K562 (cell line): ENCODE data around the gene SLC6A6. TPM values are rescaled to one million over a fixed set of nuclear protein-coding genes. Genes with fewer than 3 reads are reported as not detected.

Experiments used
- ATAC-seq: fragments of 200-7000 bp; cut with Tn5 transposase; 3 replicates; pipeline ENCODE4 v1.9.1; 2020; ENCODE audit warnings: moderate library complexity
- BruUV-seq: library from RNA; stranded (reverse); fragments of 400-500 nt; replicated peaks from 2 replicates; lab custom pipeline; 2021; lab: Mats Ljungman, UMichigan
- CTCF ChIA-PET: fragments of 300-600 bp; formaldehyde crosslinking; extraction: SDS; loops from one replicate; lab custom pipeline; 2021; ENCODE audit warnings: low intra/inter-chr PET ratio; lab: Yijun Ruan, JAX
- POLR2A ChIA-PET: fragments of 300-600, 350-650 bp; sonication (Branson Sonifier 250); formaldehyde crosslinking; extraction: SDS; loops from one replicate; lab custom pipeline; 2021; ENCODE audit warnings: antibody characterized with exemption, inconsistent platforms; lab: Yijun Ruan, JAX
- DNase-seq, 4 experiments: peaks; one replicate each; pipeline versions ENCODE4 v3.0.0 to v3.0.0-alpha.2; 2011 to 2018; ENCODE audit warnings: low spot score in 3 of 4, mixed read lengths in 3 of 4; ENCODE audit errors: extremely low read depth in 1 of 4
- FAIRE-seq: peaks from 2 replicates; lab custom pipeline; 2011; peaks lifted over from hg19 to GRCh38; lab: Jason Lieb, UNC
- H2AFZ ChIP-seq: 2 replicates; pipeline ENCODE4 v1.6.0; 2011; ENCODE audit warnings: low read depth, low read length, control low read depth, inconsistent platforms
- H3K27ac ChIP-seq: fragments of 200-600 bp; 3 replicates; pipeline ENCODE4 v1.8.0; 2011; ENCODE audit warnings: low read depth, mild to moderate bottlenecking, control low read depth, inconsistent platforms, low read length, moderate library complexity, mixed read lengths; ENCODE audit errors: extremely low read depth
- H3K27me3 ChIP-seq, 2 experiments: fragments of 300-600 bp in 1 of 2; 2 replicates in 1 of 2; 3 replicates in 1 of 2; pipeline versions ENCODE4 v1.6.0 to v1.8.0; 2011; ENCODE audit warnings: inconsistent platforms in 2 of 2, low read length in 2 of 2, mild to moderate bottlenecking in 1 of 2, mixed read lengths in 1 of 2, moderate library complexity in 1 of 2; ENCODE audit not compliant: control insufficient read depth in 2 of 2, insufficient read depth in 2 of 2
- H3K36me3 ChIP-seq: fragments of 300-600 bp; 3 replicates; pipeline ENCODE4 v1.8.0; 2011; ENCODE audit warnings: mild to moderate bottlenecking, low read length, inconsistent platforms; ENCODE audit not compliant: control insufficient read depth, insufficient read depth
- H3K4me1 ChIP-seq, 2 experiments: fragments of 200-600 bp in 1 of 2; replicated peaks in 1 of 2; 2 replicates in 1 of 2; 3 replicates in 1 of 2; pipeline versions ENCODE4 v1.5.1 to v1.8.0; 2011; ENCODE audit warnings: inconsistent platforms in 2 of 2, low read length in 2 of 2, mild to moderate bottlenecking in 1 of 2, mixed read lengths in 1 of 2, moderate library complexity in 1 of 2; ENCODE audit not compliant: control insufficient read depth in 2 of 2, insufficient read depth in 2 of 2
- H3K4me2 ChIP-seq: 2 replicates; pipeline ENCODE4 v1.6.1; 2011; ENCODE audit warnings: low read length, control low read depth, inconsistent platforms, mixed read lengths; ENCODE audit not compliant: insufficient read depth
- H3K4me3 ChIP-seq: fragments of 200-600 bp; sonication (generic), shearing (Covaris generic); 2 replicates; pipeline ENCODE4 v1.5.1; 2016; ENCODE audit warnings: control low read depth, inconsistent platforms
- H3K79me2 ChIP-seq: fragments of 200-600 bp; 3 replicates; pipeline ENCODE4 v1.8.0; 2011; ENCODE audit warnings: low read length, inconsistent platforms; ENCODE audit not compliant: control insufficient read depth, insufficient read depth
- H3K9ac ChIP-seq, 2 experiments: 2 replicates each; pipeline versions ENCODE4 v1.6.0 to v1.6.1; 2011; ENCODE audit warnings: low read depth in 2 of 2, low read length in 2 of 2, control low read depth in 1 of 2, inconsistent platforms in 1 of 2, mild to moderate bottlenecking in 1 of 2, mixed read lengths in 1 of 2; ENCODE audit not compliant: insufficient read depth in 1 of 2
- H3K9me1 ChIP-seq: one replicate; pipeline ENCODE4 v1.6.0; 2011; ENCODE audit warnings: inconsistent platforms, mild to moderate bottlenecking, low read length, moderate library complexity; ENCODE audit not compliant: control insufficient read depth, insufficient read depth
- H3K9me3 ChIP-seq: replicated peaks from 2 replicates; pipeline ENCODE4 v1.5.1; 2011; ENCODE audit warnings: low read depth, low read length, inconsistent platforms; ENCODE audit not compliant: control insufficient read depth, insufficient read depth
- H4K20me1 ChIP-seq: replicated peaks from 2 replicates; pipeline ENCODE4 v1.6.1; 2011; ENCODE audit warnings: low read length, inconsistent platforms, mixed read lengths; ENCODE audit not compliant: control insufficient read depth, insufficient read depth
- AFF1 ChIP-seq, 2 experiments: fragments of 450-650 bp; IDR thresholded peaks; 2 replicates each; pipeline ENCODE4 v1.6.1; 2018; ENCODE audit warnings: mild to moderate bottlenecking in 2 of 2, low read depth in 1 of 2; ENCODE audit not compliant: partially characterized antibody in 2 of 2
- ERF ChIP-seq: fragments of 450-650 bp; formaldehyde crosslinking; IDR thresholded peaks from 2 replicates; pipeline ENCODE4 v1.4.0; 2020; ENCODE audit warnings: mild to moderate bottlenecking, mixed read lengths
- ZBTB43 ChIP-seq: sonication (generic); formaldehyde crosslinking; IDR thresholded peaks from 2 replicates; pipeline ENCODE4 v1.8.0; 2023; ENCODE audit warnings: mild to moderate bottlenecking, missing genetic modification reagents
- ZNF239 ChIP-seq: fragments of 250-450 bp; sonication (Bioruptor Pico); IDR thresholded peaks from 2 replicates; pipeline ENCODE4 v1.4.0; 2020; ENCODE audit warnings: mild to moderate bottlenecking
- ZNF592 ChIP-seq: fragments of 450-650 bp; IDR thresholded peaks from 2 replicates; pipeline ENCODE4 v1.6.1; 2017; ENCODE audit warnings: antibody characterized with exemption, mild to moderate bottlenecking
- WGBS: fragments of 100-300 bp; shearing (Covaris generic); methylation state at CpG from one replicate; pipeline ENCODE4 v1.1.6; 2016; ENCODE audit warnings: low coverage, mixed read lengths; ENCODE audit not compliant: insufficient coverage; ENCODE audit errors: missing lambda C conversion rate; 5-methylcytosine and 5-hydroxymethylcytosine counted together
- in situ Hi-C: fragments of 300-500 bp; cut with MboI; formaldehyde crosslinking; loops from 4 replicates; pipeline ENCODE4 v1.15.0; 2018; ENCODE audit warnings: inconsistent platforms, mixed read lengths
- intact Hi-C: fragments of 100-400 bp; cut with micrococcal nuclease; formaldehyde crosslinking; loops from 2 replicates; pipeline ENCODE4 v1.14.2; 2022
- polyA plus RNA-seq, 8 experiments: library from polyadenylated mRNA; depleted of rRNA in 4 of 8; stranded (reverse) in 5 of 8; unstranded in 3 of 8; fragments of >200 nt; fragmentation: Nextera tagmentation in 2 of 8; fragmentation: Illumina TruSeq in 1 of 8; extraction: Ambion mirVana in 2 of 8; extraction: Trizol in 1 of 8; gene quantifications; 2 replicates each; pipeline versions ENCODE4 v1.2.1 to v1.2.3, GENCODE V29; 2011 to 2014; ENCODE audit warnings: inconsistent platforms in 1 of 8, missing spikeins in 1 of 8
- total RNA-seq, 7 experiments: library from RNA; depleted of rRNA in 6 of 7; stranded (reverse); fragments of >200 nt in 6 of 7; fragmentation: Illumina TruSeq in 2 of 7; extraction: Trizol in 2 of 7; gene quantifications; 2 replicates each; pipeline versions ENCODE4 v1.2.1 to v1.2.3, GENCODE V29; 2011 to 2021; ENCODE audit warnings: low replicate concordance in 1 of 7

The SLC6A6 gene
- total and polyA plus RNA-seq, 9 of the 15 experiments (the other 6 are each of a cell fraction or from before 2014, with no cell fraction given), result 12.3 to 203 (median 93.2) TPM

- no peak overlapping the region for H3K27ac ChIP-seq
- in situ Hi-C loops, result no loop called here
- DNase-seq, result no peak
- TF ChIP-seq ERF (CRISPR knock-in tag) (no peak), ZBTB43 (no peak), ZNF592 (no peak), ZNF239 (CRISPR knock-in tag) (no peak), AFF1 (IDR thresholded peaks at IDR 0.05; ENCODE audit: low read depth in 1 of 2, partially characterized antibody in 2 of 2) (no peak)
These were observed 38.4 kb upstream of the SLC6A6 start for GRCh38 chr3:14363991-14364390.

More at GRCh38 chr3:14363991-14364390, 38.4 kb upstream of the SLC6A6 start:
- WGBS, result 27% methylated on average over 5 of the region's 5 CpGs
- Histone ChIP-seq H3K27me3 (no peaks in the 10 kb centered on the region), H3K9me1 (no peaks in the 10 kb centered on the region), H3K4me1 (peaks cover 9 to 18% of the 10 kb centered on the region in 2 experiments; a peak in 3 of 5 replicates), H3K36me3 (no peaks in the 10 kb centered on the region), H3K9me3 (no peaks in the 10 kb centered on the region), H2AFZ (no peak overlapping the region), H3K79me2 (no peaks in the 10 kb centered on the region), H3K4me2 (no peak overlapping the region), H4K20me1 (no peaks in the 10 kb centered on the region), H3K4me3 (no peak overlapping the region), H3K9ac (no peak overlapping the region)
- intact Hi-C loops, result no loop called here
- FAIRE-seq, result no peak
- ChIA-PET CTCF (no interaction called here), POLR2A (no interaction called here)
- no peak for ATAC-seq
- BruUV-seq, result no TSS peak
